K562 (cell line): ENCODE measurements around the gene BACE2. TPM values are rescaled to one million over a fixed set of nuclear protein-coding genes. Genes with fewer than 3 reads are reported as not detected.
A peak's percentile ranks its signal among the peaks of the same experiment; 100 is the strongest.

Experiments
- ATAC-seq: fragments of 200-7000 bp; cut with Tn5 transposase; 3 replicates; pipeline ENCODE4 v1.9.1; 2020; ENCODE audit warnings: moderate library complexity
- BruUV-seq: library from RNA; stranded (reverse); fragments of 400-500 nt; replicated peaks from 2 replicates; lab custom pipeline; 2021; lab: Mats Ljungman, UMichigan
- CTCF ChIA-PET: fragments of 300-600 bp; formaldehyde crosslinking; extraction: SDS; loops from one replicate; lab custom pipeline; 2021; ENCODE audit warnings: low intra/inter-chr PET ratio; lab: Yijun Ruan, JAX
- POLR2A ChIA-PET: fragments of 300-600, 350-650 bp; sonication (Branson Sonifier 250); formaldehyde crosslinking; extraction: SDS; loops from one replicate; lab custom pipeline; 2021; ENCODE audit warnings: antibody characterized with exemption, inconsistent platforms; lab: Yijun Ruan, JAX
- DNase-seq, 4 experiments: peaks; one replicate each; pipeline versions ENCODE4 v3.0.0 to v3.0.0-alpha.2; 2011 to 2018; ENCODE audit warnings: low spot score in 3 of 4, mixed read lengths in 3 of 4; ENCODE audit errors: extremely low read depth in 1 of 4
- FAIRE-seq: peaks from 2 replicates; lab custom pipeline; 2011; peaks lifted over from hg19 to GRCh38; lab: Jason Lieb, UNC
- H2AFZ ChIP-seq: 2 replicates; pipeline ENCODE4 v1.6.0; 2011; ENCODE audit warnings: low read depth, low read length, control low read depth, inconsistent platforms
- H3K27ac ChIP-seq: fragments of 200-600 bp; 3 replicates; pipeline ENCODE4 v1.8.0; 2011; ENCODE audit warnings: low read depth, mild to moderate bottlenecking, control low read depth, inconsistent platforms, low read length, moderate library complexity, mixed read lengths; ENCODE audit errors: extremely low read depth
- H3K27me3 ChIP-seq, 2 experiments: fragments of 300-600 bp in 1 of 2; 2 replicates in 1 of 2; 3 replicates in 1 of 2; pipeline versions ENCODE4 v1.6.0 to v1.8.0; 2011; ENCODE audit warnings: inconsistent platforms in 2 of 2, low read length in 2 of 2, mild to moderate bottlenecking in 1 of 2, mixed read lengths in 1 of 2, moderate library complexity in 1 of 2; ENCODE audit not compliant: control insufficient read depth in 2 of 2, insufficient read depth in 2 of 2
- H3K36me3 ChIP-seq: fragments of 300-600 bp; 3 replicates; pipeline ENCODE4 v1.8.0; 2011; ENCODE audit warnings: mild to moderate bottlenecking, low read length, inconsistent platforms; ENCODE audit not compliant: control insufficient read depth, insufficient read depth
- H3K4me1 ChIP-seq, 2 experiments: fragments of 200-600 bp in 1 of 2; replicated peaks in 1 of 2; 2 replicates in 1 of 2; 3 replicates in 1 of 2; pipeline versions ENCODE4 v1.5.1 to v1.8.0; 2011; ENCODE audit warnings: inconsistent platforms in 2 of 2, low read length in 2 of 2, mild to moderate bottlenecking in 1 of 2, mixed read lengths in 1 of 2, moderate library complexity in 1 of 2; ENCODE audit not compliant: control insufficient read depth in 2 of 2, insufficient read depth in 2 of 2
- H3K4me2 ChIP-seq: 2 replicates; pipeline ENCODE4 v1.6.1; 2011; ENCODE audit warnings: low read length, control low read depth, inconsistent platforms, mixed read lengths; ENCODE audit not compliant: insufficient read depth
- H3K4me3 ChIP-seq: fragments of 200-600 bp; sonication (generic), shearing (Covaris generic); 2 replicates; pipeline ENCODE4 v1.5.1; 2016; ENCODE audit warnings: control low read depth, inconsistent platforms
- H3K79me2 ChIP-seq: fragments of 200-600 bp; 3 replicates; pipeline ENCODE4 v1.8.0; 2011; ENCODE audit warnings: low read length, inconsistent platforms; ENCODE audit not compliant: control insufficient read depth, insufficient read depth
- H3K9ac ChIP-seq, 2 experiments: 2 replicates each; pipeline versions ENCODE4 v1.6.0 to v1.6.1; 2011; ENCODE audit warnings: low read depth in 2 of 2, low read length in 2 of 2, control low read depth in 1 of 2, inconsistent platforms in 1 of 2, mild to moderate bottlenecking in 1 of 2, mixed read lengths in 1 of 2; ENCODE audit not compliant: insufficient read depth in 1 of 2
- H3K9me1 ChIP-seq: one replicate; pipeline ENCODE4 v1.6.0; 2011; ENCODE audit warnings: inconsistent platforms, mild to moderate bottlenecking, low read length, moderate library complexity; ENCODE audit not compliant: control insufficient read depth, insufficient read depth
- H3K9me3 ChIP-seq: replicated peaks from 2 replicates; pipeline ENCODE4 v1.5.1; 2011; ENCODE audit warnings: low read depth, low read length, inconsistent platforms; ENCODE audit not compliant: control insufficient read depth, insufficient read depth
- H4K20me1 ChIP-seq: replicated peaks from 2 replicates; pipeline ENCODE4 v1.6.1; 2011; ENCODE audit warnings: low read length, inconsistent platforms, mixed read lengths; ENCODE audit not compliant: control insufficient read depth, insufficient read depth
- ELF4 ChIP-seq: fragments of 450-650 bp; formaldehyde crosslinking; IDR thresholded peaks from 2 replicates; pipeline ENCODE4 v1.4.0; 2022; ENCODE audit warnings: missing genetic modification characterization
- FOXJ2 ChIP-seq: fragments of 200-800 bp; sonication (Bioruptor generic); IDR thresholded peaks from 2 replicates; pipeline ENCODE4 v1.6.1; 2016; ENCODE audit warnings: missing genetic modification characterization, missing compliant biosample characterization
- ZNF318 ChIP-seq, 2 experiments: fragments of 450-650 bp; IDR thresholded peaks; 2 replicates each; pipeline ENCODE4 v1.6.1; 2016; ENCODE audit warnings: mild to moderate bottlenecking in 2 of 2, borderline replicate concordance in 1 of 2, low read depth in 1 of 2, moderate library complexity in 1 of 2
- WGBS: fragments of 100-300 bp; shearing (Covaris generic); methylation state at CpG from one replicate; pipeline ENCODE4 v1.1.6; 2016; ENCODE audit warnings: low coverage, mixed read lengths; ENCODE audit not compliant: insufficient coverage; ENCODE audit errors: missing lambda C conversion rate; 5-methylcytosine and 5-hydroxymethylcytosine counted together
- in situ Hi-C: fragments of 300-500 bp; cut with MboI; formaldehyde crosslinking; loops from 4 replicates; pipeline ENCODE4 v1.15.0; 2018; ENCODE audit warnings: inconsistent platforms, mixed read lengths
- intact Hi-C: fragments of 100-400 bp; cut with micrococcal nuclease; formaldehyde crosslinking; loops from 2 replicates; pipeline ENCODE4 v1.14.2; 2022
- polyA plus RNA-seq, 8 experiments: library from polyadenylated mRNA; depleted of rRNA in 4 of 8; stranded (reverse) in 5 of 8; unstranded in 3 of 8; fragments of >200 nt; fragmentation: Nextera tagmentation in 2 of 8; fragmentation: Illumina TruSeq in 1 of 8; extraction: Ambion mirVana in 2 of 8; extraction: Trizol in 1 of 8; gene quantifications; 2 replicates each; pipeline versions ENCODE4 v1.2.1 to v1.2.3, GENCODE V29; 2011 to 2014; ENCODE audit warnings: inconsistent platforms in 1 of 8, missing spikeins in 1 of 8
- total RNA-seq, 7 experiments: library from RNA; depleted of rRNA in 6 of 7; stranded (reverse); fragments of >200 nt in 6 of 7; fragmentation: Illumina TruSeq in 2 of 7; extraction: Trizol in 2 of 7; gene quantifications; 2 replicates each; pipeline versions ENCODE4 v1.2.1 to v1.2.3, GENCODE V29; 2011 to 2021; ENCODE audit warnings: low replicate concordance in 1 of 7

The BACE2 gene
- total and polyA plus RNA-seq, 9 of the 15 experiments (the other 6 are each of a cell fraction or from before 2014, with no cell fraction given) = 0.05 to 0.24 (median 0.15) TPM; not detected in 2

GRCh38 chr21:41148798-41149197, 19.2 kb upstream of the BACE2 start (continued):
- TF ChIP-seq ZNF318 (IDR thresholded peaks at IDR 0.05; ENCODE audit: borderline replicate concordance in 1 of 2, low read depth in 1 of 2) = no peak

- no TSS peak for BruUV-seq
- 6% methylated on average over 6 of the region's 6 CpGs for WGBS
- Histone ChIP-seq H3K4me1 (no peaks in the 10 kb centered on the region), H3K27me3 (peaks cover 0 to 9% of the 10 kb centered on the region in 2 experiments; a peak in 1 of 5 replicates), H3K4me3 (no peak overlapping the region), H2AFZ (no peak overlapping the region), H3K4me2 (no peak overlapping the region), H3K9me3 (no peaks in the 10 kb centered on the region), H4K20me1 (0 out of 2 replicates have a peak, but pooled peaks cover 2% of the 10 kb centered on the region), H3K36me3 (no peaks in the 10 kb centered on the region), H3K9me1 (no peaks in the 10 kb centered on the region), H3K79me2 (no peaks in the 10 kb centered on the region), H3K27ac (no peak overlapping the region), H3K9ac (no peak overlapping the region)
- FAIRE-seq (no peak), ATAC-seq (no peak), DNase-seq (no peak)
- peak; percentile 51; the same call in 1 of the 2 replicates for TF ChIP-seq FOXJ2 (tag)
- TF ChIP-seq ELF4 = no peak
- ChIA-PET CTCF (no interaction called here), POLR2A (interaction anchor here (1.0 kb wide), 1 partner anchor 16 kb away, joined by 3 read pairs; no protein-coding TSS in a partner anchor)
- in situ Hi-C loops (no loop called here), intact Hi-C loops (no loop called here)
Observed at GRCh38 chr21:41149199-41149598, 18.8 kb upstream of the BACE2 start.
